HG02884 (cell line): ENCODE data around the gene DST.

Experiments used
- ATAC-seq: cut with Tn5 transposase; IDR thresholded peaks from one replicate; pipeline ENCODE4 v1.9.1; 2021; ENCODE audit warnings: mild to moderate bottlenecking, moderate library complexity; ENCODE audit not compliant: unreplicated experiment

Gene DST

GRCh38 chr6:56490993-56491392 lies 151.7 kb downstream of the DST start:
- ATAC-seq: no peak

DNA sequence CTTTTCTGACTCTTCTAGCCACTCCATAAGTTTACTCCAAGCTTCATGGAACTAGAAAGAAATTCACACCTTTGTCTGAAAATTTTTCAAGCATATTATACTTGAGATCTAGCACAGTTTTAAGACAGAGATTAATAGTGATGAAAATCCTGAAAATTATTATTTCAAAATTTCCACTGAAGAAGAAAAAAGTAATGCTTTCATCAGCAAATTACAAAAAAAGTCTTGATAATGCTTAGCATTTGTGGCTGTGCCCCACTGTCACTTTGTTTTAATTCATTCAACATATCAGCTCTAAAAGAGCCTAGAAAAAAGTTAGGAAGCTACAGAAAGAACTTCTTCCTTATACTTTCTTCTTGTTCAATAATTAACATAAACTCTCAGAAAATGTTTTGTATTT lies 153.1 kb downstream of the DST start:
- ATAC-seq: no peak

DNA sequence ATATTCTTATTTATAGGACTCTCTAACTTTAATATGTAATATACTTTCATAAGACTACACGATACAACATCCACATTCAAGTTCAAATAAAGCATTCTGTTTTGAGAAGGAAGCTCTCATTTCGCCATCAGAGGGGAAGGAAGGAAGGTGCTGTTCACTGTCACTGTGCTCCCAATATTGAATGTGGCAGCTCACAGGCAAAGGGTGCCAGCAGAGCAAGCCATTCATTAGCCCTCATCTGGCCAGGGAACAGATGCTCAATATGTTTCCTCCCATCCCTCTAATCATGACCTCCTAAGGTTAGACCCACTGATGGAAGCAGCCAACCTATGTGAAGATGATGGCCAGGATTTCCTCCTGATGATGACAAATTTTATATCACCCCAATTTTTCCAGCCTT lies 154.4 kb downstream of the DST start:
- no peak for ATAC-seq

DNA sequence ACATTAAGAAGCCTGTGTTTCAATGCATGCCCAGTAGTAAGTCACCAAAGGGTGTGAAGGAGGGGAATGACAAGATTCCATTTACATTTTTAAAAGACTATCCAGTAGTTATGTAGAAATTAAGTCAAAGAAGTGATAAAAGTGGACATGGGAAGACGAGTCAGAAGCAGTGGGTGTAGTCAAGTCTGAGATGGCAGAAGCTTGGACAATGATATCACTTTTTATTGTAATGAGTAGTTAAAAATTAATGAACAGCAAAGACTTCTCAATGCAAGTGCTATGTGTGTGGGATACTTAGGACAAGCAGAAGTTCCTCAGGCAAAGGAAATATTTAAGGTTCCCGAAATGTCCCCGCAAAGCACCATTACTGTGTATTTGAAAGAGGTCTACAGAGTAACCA lies 156.0 kb downstream of the DST start:
- no peak for ATAC-seq

GRCh38 chr6:56484669-56485068 lies 158.0 kb downstream of the DST start:
- no peak for ATAC-seq

- no peak for ATAC-seq
Measured at GRCh38 chr6:56483929-56484328, 158.8 kb downstream of the DST start.

DNA sequence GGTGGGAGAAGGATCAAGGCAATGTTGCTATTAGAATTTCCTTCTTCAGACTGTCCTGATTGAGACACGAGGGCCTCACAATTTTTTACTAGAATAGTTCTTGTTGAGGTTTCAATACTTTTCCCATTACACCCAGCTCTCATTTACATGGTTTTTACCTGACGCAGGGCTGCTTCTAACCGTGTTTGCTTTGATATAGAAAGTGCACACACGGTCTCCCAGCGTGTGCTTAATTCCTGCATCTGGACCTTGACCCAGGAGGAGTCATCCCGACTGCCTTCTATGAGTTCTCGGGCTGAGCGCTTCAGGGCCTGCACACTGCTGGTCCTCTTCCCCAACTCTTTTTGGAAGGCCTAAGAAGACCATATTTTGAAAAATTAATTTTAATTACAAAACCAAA lies 160.2 kb downstream of the DST start:
- no peak for ATAC-seq

GRCh38 chr6:56481957-56482356 lies 160.7 kb downstream of the DST start:
- no peak for ATAC-seq

DNA sequence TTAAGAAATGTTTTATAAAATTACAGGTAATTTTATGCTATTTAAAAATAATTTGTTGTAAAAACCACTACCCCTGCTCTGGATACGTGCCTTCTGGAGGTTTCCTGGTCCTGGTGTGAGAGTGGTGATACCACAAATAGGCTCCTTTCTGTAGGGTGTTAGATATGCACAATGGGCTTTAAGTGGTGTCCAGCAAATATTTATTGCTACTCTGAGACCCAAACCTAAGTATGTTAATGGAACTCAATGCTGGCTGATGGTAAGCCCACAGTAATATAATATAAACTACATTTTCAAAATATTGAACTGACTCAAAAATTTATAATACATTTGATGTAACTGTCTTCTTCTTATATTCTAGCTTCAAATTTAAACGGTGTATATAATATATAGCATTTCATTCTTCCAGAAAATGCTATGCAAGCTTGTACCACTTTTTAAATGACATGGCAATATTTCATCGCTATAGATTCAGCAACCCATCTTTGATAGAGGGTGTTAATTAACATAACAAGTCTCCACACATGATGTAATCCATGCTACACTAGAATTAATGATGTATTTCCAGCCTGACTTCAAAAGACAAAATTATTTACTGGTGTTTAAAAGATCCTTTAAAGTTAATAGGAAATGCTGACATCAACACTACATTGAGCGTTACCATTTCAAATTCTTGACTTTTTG lies 161.9 kb downstream of the DST start:
- no peak for ATAC-seq

- ATAC-seq: no peak
Measured at GRCh38 chr6:56480246-56480645, 162.4 kb downstream of the DST start.

DNA sequence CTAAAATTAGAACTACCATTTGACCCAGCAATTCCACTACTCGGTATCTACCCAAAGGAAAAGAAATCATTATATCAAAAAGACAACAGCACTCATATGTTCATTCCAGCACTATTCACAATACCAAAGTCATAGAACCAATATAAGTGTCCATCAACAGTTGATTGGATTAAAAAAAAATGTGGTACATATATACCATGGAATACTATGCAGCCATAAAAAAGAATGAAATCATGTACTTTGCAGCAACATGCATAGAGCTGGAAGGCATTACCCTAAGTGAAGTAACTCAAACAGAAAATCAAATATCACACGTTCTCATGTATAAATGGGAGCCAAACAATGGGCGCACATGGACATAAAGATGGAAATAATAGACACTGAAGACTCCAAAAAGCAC lies 163.3 kb downstream of the DST start:
- no peak for ATAC-seq

DNA sequence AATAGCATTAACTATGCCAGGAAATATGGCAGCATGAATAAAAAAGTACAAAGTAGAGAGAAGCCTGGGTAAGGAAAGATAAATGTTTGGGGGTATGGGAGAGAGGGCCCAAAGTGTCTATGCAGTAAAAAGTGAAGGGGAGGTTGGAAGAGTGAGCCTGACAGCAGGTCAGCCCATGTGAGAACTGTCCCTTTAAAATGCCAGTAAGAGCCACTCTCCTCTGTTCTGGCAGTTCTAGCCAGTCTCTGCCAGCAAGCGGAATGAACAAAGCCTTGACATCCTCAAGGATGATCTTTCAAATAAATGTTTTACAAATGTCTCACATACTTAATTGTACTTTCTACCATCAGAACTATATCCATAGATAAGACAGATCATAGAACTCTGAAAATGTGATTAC lies 164.5 kb downstream of the DST start:
- ATAC-seq: no peak

- ATAC-seq: no peak
Measured at GRCh38 chr6:56477241-56477640, 165.4 kb downstream of the DST start.

GRCh38 chr6:56475736-56476457 lies 166.8 kb downstream of the DST start:
- ATAC-seq: no peak

GRCh38 chr6:56474532-56474931 lies 168.2 kb downstream of the DST start:
- no peak for ATAC-seq

DNA sequence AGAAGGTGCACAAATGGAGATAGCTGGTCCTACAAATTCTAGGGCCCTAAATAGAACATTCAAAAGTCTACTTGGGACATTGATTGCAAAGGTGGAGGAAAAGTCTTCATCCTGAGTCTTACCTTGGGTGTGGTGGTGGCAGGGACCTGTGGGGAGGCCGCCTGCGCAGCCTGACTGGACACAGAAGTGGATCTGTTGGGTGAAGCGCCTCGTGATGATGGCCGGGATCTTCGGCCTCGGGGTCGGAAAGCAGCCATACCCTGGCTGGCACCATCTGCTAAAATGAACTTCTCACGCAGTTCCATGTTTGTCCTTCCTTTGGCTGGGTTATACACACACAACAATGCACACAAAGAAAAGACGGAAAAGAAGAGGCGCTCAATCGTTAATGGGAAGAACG lies 179.2 kb downstream of the DST start:
- ATAC-seq: no peak

DNA sequence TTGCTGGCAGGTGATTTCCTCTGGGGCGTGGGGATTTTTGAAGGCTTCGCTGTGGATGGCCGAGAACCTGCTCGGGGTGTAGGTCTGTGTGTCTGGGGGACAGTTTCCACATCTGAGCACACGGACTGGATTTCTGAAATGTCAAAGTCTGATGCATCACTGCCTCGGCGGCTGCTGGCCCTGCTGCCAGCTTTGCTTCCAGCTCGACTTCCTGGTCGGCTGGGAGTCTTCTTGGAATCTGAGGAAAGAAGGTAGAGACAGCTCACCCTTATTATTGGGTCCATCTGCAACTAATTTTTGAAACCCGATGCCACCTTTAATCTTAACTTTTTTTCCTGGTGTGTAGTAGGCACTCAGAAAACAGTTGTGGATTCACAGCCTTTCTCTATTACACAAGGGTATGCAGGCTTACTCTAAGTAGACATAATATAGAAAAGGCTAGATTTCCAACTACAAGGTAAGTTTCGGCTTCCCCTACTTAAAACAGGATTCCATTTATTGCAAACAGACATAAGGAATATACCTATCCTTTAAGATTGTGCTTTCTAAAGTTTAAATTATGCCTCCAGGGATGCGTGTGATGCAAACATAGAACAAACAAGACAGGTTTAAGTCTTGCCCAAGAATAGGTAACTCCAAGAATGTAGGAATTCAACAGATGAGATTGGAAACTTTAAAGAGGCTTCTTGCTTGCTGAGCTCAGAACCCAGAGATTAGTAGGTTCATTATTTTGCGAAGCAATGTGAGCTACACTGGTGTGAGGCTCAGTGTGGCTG lies 183.5 kb downstream of the DST start:
- no peak for ATAC-seq

DNA sequence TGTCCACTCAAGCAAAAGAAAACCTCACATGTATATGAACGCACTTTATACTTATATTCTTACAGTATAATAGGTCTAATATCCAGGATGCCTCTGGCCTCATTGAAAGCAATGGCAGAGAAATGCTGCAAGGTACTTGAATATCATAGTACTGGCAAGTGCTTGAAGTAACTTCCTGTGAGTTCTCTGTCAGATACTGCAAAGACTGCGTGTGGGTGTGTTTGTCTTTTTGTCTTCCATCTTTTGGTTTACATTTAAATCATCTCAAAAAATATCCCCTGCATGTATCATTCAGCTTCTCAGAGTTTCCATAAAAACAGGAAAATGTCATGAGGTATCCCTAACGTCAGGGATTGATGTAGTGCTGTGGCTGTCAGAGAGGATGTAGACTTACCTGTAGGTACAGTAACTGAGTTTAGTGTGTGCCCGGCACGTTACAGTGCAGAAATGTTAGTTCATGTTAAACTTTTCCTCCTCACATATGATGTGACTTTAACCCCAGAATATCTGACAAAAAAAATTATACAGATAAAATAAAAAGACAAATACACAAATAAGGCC lies 184.3 kb downstream of the DST start:
- ATAC-seq: no peak

GRCh38 chr6:56456785-56457184 lies 185.9 kb downstream of the DST start:
- no peak for ATAC-seq

DNA sequence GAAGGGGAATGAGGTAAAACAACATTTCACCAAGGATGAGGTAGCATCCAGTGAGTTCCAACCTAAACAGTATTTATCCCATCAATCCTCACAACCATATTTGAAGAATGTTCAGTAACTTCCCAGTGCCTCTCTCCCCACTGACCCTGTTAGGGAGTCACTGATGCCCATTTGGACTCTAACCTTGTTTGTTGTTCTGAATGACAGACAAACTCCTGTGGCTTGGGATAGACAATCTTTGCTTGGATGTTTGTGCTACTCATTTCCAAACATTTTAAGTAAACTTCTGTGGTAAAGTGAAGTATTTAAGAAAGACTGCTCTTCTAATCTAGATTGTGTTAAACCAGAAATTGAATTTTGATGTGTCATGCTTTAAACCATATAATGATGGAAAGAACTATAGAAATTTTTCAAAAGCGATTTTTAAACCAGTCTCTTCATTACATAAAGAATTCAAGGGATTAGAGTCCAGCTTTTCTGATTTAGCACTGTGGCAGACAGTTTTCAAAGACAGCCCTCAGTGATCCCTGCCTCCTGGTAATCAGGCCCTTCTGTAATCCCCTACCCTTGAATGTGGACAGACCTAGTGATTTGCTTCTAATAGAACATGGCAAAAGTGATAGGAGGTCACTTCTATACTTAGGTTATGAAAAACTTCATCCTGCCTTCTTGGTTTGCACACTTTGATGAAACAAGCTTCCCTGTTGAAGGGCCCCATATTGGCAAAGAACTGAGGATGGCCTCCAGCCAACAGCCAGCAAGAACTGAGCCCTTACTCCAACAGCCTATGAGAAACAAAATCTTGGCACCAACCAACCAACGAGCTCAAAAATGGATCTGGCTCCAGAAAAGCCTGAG lies 191.6 kb downstream of the DST start:
- ATAC-seq: no peak

- no peak for ATAC-seq
Measured at GRCh38 chr6:56450376-56450775, 192.3 kb downstream of the DST start.
